NCI-H2107 (cell line): ENCODE results near the gene SYT1.

ENCODE experiments used
- DNase-seq: peaks from one replicate; lab custom pipeline; 2025; lab: John Stamatoyannopoulos, UW

The SYT1 gene

GRCh38 chr12:79057540-79057939, 193.0 kb downstream of the SYT1 start:
- DNase-seq = no peak

DNA sequence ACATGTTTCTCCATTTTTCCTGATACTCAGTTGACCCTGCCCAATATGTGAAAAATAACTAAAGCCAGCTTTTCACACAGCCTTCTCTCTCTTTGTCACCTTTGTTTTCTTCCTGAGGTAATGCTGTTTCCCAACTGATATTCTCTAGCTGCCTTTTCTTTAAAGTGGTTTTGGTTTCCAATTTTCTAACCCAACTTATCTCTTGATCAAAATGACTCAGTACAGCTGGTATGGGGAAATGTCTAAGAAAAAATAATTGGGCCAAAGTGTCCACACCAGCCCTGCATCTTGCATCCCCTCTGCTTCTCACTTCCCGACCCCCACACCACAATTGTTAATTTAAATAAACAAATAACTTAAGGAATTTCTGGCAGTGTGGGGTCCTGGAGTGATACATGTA, 193.8 kb downstream of the SYT1 start:
- DNase-seq = no peak

DNA sequence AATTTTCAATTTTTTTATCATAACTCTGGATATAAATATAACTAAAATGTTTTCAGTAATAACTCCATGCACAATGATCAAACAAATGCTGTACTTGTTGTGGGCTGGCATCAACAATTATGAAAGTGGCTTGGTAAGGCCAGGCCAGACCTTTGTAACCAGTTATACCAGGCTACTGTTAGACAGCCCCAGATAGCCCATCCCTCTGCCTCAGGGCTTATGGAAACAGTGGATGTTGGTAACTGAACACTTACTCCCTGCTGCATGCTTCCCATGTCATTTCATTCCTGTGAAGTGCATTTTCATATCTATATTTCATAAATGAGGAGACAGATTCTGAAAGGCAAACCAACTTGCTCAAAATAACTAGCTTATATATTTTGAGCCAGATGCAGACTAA, 195.0 kb downstream of the SYT1 start:
- no peak for DNase-seq

DNA sequence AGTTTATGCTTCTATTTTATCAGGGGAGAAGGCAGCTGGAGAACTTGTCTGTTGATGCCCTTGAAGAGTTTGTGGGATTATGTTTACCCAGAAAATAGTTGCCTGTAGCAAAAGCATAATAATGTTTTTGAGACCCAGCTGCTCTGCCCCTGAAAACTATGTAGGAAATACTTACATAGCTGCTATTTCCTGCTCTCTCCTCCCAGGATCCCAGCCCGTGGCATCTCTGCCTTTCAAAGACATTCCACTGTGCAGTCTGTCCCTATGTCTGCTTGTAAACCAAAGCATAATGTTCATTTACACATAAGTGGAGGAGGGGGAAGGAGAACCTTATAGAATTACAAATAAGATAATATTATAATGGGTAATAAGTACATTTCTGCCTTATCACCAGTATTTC, 198.7 kb downstream of the SYT1 start:
- no peak for DNase-seq

DNA sequence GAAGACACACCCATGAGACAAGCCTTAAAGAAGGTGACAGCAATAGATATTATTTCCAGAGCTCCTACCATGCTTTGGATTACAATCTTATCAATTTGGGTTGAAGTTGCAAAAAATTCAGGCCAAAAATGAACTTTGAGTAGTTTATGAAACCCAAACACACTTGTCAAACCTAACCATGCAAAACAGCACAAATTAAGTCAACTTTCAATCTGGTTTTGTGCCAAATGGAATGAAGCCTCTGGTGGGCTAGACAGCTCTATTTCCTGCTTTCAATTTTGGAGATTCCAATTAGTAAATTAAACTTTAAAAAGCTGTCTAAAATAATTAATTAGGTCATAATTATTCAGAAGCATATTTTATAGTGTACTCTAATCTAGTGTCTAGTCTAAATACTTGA, 203.4 kb downstream of the SYT1 start:
- DNase-seq = no peak

DNA sequence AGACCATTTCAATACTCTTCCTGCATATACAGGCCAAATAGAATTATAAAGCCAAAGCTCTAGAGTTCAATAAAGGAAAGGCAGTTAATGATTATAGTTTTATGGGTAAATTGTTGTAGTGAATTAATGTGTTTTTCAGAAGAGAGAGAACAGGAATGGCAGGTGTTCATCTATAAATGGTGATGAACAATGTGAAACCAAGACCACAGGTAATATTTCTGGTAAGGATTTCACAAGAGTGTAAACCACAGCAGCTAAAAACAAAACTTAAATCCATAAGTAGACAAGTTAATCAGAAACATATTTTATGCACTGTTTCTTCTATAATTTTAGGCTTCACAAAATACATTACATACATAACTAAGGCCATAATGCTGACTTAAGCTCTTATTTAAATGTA, 204.4 kb downstream of the SYT1 start:
- DNase-seq = no peak

GRCh38 chr12:79071498-79071897, 206.9 kb downstream of the SYT1 start:
- no peak for DNase-seq

GRCh38 chr12:79073506-79073905, 208.9 kb downstream of the SYT1 start:
- no peak for DNase-seq

- no peak for DNase-seq
Measured at GRCh38 chr12:79082595-79082994, 218.0 kb downstream of the SYT1 start.

DNA sequence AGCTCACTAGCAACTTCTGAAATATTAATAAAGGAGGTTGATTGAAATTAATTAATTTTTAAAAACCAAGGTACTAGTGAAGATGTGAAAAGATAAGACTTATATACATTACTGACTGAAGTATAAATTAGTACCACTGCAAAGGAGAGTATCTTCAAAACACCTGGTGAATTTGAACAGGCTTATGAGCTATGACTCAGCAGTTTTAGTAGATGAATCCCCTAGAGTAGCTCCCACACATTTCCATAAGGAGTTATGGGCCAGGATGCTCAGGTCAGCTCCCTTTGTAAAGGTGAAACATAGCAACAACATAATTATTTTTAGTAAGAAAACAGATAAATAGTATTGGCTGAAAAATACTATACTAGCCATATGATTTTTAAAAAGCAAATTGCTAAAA, 218.6 kb downstream of the SYT1 start:
- DNase-seq = no peak

DNA sequence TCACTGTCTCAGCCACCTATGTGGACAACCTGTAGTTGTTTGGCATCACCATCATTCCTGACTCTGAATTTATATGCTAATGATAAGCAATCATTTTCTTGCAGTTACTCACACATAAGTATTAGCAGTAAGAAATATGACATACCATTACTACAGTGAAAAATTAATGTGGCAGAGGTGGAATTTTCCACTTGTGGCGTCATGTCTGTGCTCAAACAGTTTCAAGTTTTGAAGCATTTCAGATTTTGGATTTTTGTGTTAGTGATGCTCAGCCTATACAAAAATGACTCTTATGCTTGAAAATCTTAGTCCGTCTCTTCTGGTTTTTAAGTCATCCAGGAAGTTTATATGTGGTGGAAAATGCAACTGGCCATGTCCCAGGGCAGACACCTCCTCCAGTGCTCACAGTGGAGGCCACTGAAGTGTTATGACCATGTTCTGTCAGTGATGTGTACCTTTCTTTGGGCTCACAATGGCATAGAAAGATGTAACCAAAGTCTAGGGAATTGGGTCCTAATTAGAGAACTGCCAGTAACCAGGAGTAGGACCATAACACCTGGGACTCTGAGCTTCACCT, 220.6 kb downstream of the SYT1 start:
- no peak for DNase-seq

DNA sequence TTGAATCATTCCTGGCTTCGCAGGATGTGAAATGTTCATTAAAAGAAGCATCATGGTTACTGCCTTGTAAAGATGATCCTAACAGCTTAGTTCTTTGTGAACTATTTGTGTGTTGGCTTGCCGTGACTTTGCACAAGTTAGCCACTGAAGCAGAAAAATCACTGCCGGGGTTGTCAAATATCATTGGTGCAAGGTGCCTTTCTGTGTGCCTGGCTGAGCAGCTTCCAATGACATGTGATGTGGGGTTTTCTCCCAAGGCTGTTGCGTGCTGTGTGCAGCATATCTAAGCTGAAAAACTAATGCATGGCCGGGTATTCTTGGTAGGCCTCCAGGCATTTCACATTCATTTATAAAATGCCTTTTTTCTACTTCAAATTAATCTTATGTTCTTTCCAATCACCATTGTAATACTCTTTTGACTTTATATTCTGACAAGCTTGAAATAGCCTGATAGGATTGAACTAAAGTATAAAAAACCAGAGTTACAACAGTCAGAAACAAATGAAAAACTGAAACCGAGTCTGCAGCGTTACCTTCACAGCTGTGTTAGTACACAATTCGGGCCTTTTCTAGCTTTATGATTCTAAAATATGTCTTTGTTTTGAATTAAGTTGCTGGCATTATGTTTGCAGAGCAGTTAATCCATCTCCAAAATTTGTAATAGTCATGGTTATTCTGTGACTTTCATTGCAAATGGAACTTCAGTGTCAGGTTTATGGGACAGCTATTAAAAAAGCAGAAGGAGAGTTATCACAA, 222.1 kb downstream of the SYT1 start:
- DNase-seq = no peak

DNA sequence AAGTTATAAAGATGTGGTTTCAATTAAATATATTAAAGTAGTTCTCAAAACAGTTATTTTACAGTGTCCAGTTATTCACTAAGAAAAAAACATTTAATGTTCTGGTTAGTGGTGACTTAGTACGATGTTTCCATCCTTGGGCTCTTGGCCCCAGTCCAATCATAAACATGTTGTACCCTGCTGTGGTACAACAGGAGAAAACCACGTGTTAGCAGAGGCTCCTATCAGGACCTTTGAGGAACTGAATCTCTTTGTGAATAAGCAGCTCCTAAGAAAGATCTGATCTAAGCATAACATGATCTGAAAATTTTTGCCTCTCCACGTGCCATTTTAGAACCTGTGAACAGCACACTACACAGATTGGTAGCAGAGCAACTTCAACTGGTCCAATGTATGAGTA, 234.0 kb downstream of the SYT1 start:
- no peak for DNase-seq

DNA sequence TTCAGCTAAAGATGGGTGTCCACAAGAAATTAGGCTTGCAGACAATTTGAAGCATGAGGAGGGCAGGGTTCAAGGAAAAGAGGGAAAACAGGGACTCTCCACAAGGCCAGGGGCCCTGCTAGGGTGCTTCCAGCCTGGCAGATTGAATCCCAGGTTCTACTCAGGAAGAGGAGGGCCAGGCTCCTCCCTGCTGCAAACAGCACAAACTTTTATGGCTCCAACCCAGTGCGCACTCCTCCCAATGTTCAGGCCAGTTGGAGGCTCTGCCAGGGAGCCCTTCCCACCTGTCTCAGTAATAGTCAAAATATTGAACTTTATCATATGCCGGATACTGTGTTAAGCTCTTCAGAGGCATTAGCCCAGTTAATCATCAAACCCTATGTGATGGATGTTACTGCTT, 244.4 kb downstream of the SYT1 start:
- DNase-seq = no peak

- no peak for DNase-seq
Measured at GRCh38 chr12:79114896-79115295, 250.3 kb downstream of the SYT1 start.

DNA sequence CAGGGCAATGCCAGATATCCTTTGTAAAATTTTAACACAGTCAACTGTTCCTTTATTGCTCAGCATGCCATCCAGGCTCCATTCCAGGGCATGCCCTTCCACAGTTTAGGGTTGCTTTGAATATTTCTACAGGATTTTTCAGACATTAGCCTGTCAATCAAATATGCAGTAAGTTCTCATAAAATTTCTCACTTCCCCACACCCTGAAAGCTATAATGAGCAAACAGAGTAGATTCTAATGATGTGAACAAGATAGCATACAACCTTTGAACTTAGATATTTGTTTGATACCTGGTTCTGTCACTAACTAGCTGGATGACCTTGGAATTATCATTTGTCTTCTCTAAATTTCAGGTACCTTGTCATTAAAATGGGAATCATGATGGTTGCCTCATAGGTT, 251.2 kb downstream of the SYT1 start:
- DNase-seq = no peak

DNA sequence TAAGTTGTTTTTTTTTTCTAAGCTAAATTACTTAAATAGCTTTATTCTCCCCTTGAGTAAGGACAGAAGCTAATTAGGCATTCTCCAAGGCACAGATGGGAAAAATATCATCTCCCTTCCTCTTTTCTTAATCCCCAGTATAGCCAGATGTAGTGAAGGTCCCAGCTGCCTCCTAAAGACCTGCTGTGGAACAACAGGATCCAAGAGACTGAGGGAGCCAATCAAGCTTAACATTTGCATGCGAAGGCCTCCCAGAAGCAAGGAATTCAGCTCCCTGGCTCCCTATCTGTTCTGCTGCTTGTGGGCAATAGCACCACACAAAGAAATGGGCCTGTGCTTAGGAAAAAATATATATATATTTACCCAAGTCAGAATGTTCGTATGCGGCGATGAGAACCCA, 255.2 kb downstream of the SYT1 start:
- no peak for DNase-seq

- no peak for DNase-seq
Measured at GRCh38 chr12:79121486-79121885, 256.9 kb downstream of the SYT1 start.

DNA sequence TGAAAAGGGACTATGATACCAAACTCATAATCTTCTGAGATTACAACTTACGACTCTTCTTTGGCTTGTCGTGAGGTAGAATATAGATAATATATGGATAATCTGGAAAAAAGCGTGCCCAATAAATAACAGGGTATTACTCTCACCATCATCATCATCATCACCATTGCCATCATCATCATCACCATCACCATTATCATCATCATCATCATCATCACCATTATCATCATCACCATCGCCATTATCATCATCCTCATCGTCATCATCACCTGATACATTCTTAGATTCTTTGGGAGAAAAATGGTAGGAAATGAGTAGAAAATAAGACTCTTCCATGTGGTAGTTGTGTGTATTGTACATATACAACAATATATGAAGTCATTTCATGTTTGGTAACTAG, 259.8 kb downstream of the SYT1 start:
- no peak for DNase-seq

- no peak for DNase-seq
Measured at GRCh38 chr12:79125358-79125757, 260.8 kb downstream of the SYT1 start.

- no peak for DNase-seq
Measured at GRCh38 chr12:79127271-79127751, 262.7 kb downstream of the SYT1 start.

DNA sequence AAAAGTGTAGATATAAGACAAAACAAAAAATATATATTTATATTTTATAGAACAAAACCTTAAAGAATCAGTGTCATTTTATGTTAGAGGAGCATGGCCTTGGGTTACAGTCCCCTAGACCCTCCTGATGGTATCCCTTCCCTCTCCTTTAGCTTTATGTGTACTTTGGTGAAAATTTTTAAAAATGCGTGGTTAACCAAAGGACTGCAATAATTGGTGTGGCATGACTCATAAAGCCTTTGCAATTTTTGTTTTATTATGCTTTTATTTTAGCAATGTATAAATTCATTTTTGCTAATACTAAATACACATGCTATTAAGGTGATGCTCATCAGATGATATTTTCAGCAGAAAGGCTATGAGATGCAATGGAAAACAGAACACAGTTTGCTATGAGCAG, 264.4 kb downstream of the SYT1 start:
- DNase-seq = no peak

- no peak for DNase-seq
Measured at GRCh38 chr12:79138872-79139271, 274.3 kb downstream of the SYT1 start.

DNA sequence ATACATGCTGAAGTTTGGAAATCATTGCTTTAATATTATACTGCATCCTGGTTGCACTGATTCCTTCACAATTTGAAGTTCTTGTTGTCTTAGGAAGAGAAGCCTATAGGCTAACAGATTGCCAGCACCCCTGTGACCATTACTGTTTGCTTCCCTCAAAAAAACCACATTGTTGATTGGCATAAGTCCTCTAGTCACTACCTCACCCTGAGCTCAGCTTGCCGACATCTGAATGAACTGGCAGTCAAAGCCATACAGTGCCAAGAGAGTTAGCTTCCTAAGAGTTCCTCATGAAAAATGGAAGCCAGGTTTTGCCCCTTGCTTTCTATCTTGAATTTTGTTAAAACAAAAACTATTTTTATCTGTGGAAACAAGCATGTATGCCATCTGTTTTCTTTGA, 276.1 kb downstream of the SYT1 start:
- DNase-seq = no peak
